ENCODE data around the gene EML5.

DNA sequence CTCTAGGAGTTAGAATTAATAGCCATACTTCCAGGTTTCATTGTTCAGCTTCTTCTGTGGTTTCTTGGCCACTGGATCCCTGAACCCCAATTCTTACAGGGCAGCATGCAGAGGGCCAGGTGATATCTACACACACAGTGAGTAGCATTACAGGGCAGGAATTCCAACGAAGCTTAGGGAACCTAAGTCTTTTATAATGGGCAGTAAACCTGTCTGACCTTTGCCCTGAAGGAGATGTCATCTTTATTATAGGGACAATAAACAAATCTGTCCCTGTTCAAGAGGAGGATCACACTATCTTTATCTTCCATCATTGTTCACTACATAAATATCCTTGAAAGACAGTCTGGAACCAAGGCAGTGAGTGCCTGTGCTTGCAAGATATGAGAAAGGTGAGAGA, 11.7 kb upstream of the EML5 start:
- TF ChIP-seq, protein P1, sequence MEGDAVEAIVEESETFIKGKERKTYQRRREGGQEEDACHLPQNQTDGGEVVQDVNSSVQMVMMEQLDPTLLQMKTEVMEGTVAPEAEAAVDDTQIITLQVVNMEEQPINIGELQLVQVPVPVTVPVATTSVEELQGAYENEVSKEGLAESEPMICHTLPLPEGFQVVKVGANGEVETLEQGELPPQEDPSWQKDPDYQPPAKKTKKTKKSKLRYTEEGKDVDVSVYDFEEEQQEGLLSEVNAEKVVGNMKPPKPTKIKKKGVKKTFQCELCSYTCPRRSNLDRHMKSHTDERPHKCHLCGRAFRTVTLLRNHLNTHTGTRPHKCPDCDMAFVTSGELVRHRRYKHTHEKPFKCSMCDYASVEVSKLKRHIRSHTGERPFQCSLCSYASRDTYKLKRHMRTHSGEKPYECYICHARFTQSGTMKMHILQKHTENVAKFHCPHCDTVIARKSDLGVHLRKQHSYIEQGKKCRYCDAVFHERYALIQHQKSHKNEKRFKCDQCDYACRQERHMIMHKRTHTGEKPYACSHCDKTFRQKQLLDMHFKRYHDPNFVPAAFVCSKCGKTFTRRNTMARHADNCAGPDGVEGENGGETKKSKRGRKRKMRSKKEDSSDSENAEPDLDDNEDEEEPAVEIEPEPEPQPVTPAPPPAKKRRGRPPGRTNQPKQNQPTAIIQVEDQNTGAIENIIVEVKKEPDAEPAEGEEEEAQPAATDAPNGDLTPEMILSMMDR (conservative IDR thresholded peaks at IDR 0.05; ENCODE audit: low read depth, low read length): no peak
- no peak for TF ChIP-seq EZH2 (IDR thresholded peaks at IDR 0.05; ENCODE audit: borderline replicate concordance, low read depth, low read length, poor library complexity, severe bottlenecking)
